Stimulated activated effector memory CD8-positive, alpha-beta T cell treated with anti-CD3 and anti-CD28 coated beads, Interleukin-12 subunit alpha, Interleukin-12 subunit beta, amount 100 ng/mL, for 72 hours (primary cell): Measurements from ENCODE around the gene THSD4.

ENCODE experiments used
- ATAC-seq: fragments of 150-1000 bp; cut with Tn5 transposase; 2 replicates; pipeline ENCODE4 v1.10.0; 2021
- DNase-seq, 2 donors: peaks; one replicate each; pipeline ENCODE4 v3.0.0; 2021 to 2022; ENCODE audit warnings: low spot score in 2 of 2
- H3K27ac Mint-ChIP-seq: one replicate; pipeline ENCODE4 v1.8.0; 2022; ENCODE audit warnings: mild to moderate bottlenecking, mixed read lengths
- H3K36me3 Mint-ChIP-seq: one replicate; pipeline ENCODE4 v1.8.0; 2022; ENCODE audit warnings: mild to moderate bottlenecking, mixed read lengths
- H3K4me1 Mint-ChIP-seq: one replicate; pipeline ENCODE4 v1.8.0; 2022; ENCODE audit warnings: mixed read lengths
- H3K4me3 Mint-ChIP-seq: one replicate; pipeline ENCODE4 v1.8.0; 2022; ENCODE audit warnings: mild to moderate bottlenecking, mixed read lengths
- H3K9me3 Mint-ChIP-seq: one replicate; pipeline ENCODE4 v1.8.0; 2022; ENCODE audit warnings: mixed read lengths

THSD4 gene

GRCh38 chr15:71549697-71550096, 434.4 kb downstream of the THSD4 start:
- no peak overlapping the region for H3K27ac Mint-ChIP-seq
- DNase-seq (no peak), ATAC-seq (no peak)
- no peak overlapping the region for H3K4me3 Mint-ChIP-seq
- H3K4me1 Mint-ChIP-seq = no peaks in the 10 kb centered on the region
- H3K36me3 Mint-ChIP-seq = no peaks in the 10 kb centered on the region
- H3K9me3 Mint-ChIP-seq = no peaks in the 10 kb centered on the region

- Mint-ChIP-seq H3K36me3 (no peaks in the 10 kb centered on the region), H3K4me1 (no peaks in the 10 kb centered on the region), H3K4me3 (no peak overlapping the region), H3K27ac (no peak overlapping the region), H3K9me3 (no peaks in the 10 kb centered on the region)
- DNase-seq = no peak
- no peak for ATAC-seq
Observed at GRCh38 chr15:71551566-71551965, 436.3 kb downstream of the THSD4 start.

GRCh38 chr15:71559098-71559497, 443.8 kb downstream of the THSD4 start:
- no peak for DNase-seq
- H3K27ac Mint-ChIP-seq = no peak overlapping the region
- no peaks in the 10 kb centered on the region for H3K4me1 Mint-ChIP-seq
- no peak overlapping the region for H3K4me3 Mint-ChIP-seq
- no peaks in the 10 kb centered on the region for H3K36me3 Mint-ChIP-seq
- no peak for ATAC-seq
- H3K9me3 Mint-ChIP-seq = peaks cover 4% of the 10 kb centered on the region

GRCh38 chr15:71559616-71560015, 444.3 kb downstream of the THSD4 start:
- no peaks in the 10 kb centered on the region for H3K36me3 Mint-ChIP-seq
- H3K27ac Mint-ChIP-seq = no peak overlapping the region
- H3K4me1 Mint-ChIP-seq = no peaks in the 10 kb centered on the region
- DNase-seq = no peak
- peaks cover 4% of the 10 kb centered on the region for H3K9me3 Mint-ChIP-seq
- no peak overlapping the region for H3K4me3 Mint-ChIP-seq
- no peak for ATAC-seq

GRCh38 chr15:71562251-71562650, 447.0 kb downstream of the THSD4 start:
- H3K27ac Mint-ChIP-seq = no peak overlapping the region
- ATAC-seq (no peak), DNase-seq (no peak)
- no peak overlapping the region for H3K4me3 Mint-ChIP-seq
- peaks cover 4% of the 10 kb centered on the region for H3K9me3 Mint-ChIP-seq
- H3K4me1 Mint-ChIP-seq = no peaks in the 10 kb centered on the region
- H3K36me3 Mint-ChIP-seq = no peaks in the 10 kb centered on the region

GRCh38 chr15:71564217-71564616, 448.9 kb downstream of the THSD4 start:
- Mint-ChIP-seq H3K4me1 (no peaks in the 10 kb centered on the region), H3K27ac (no peak overlapping the region), H3K4me3 (no peak overlapping the region), H3K36me3 (no peaks in the 10 kb centered on the region), H3K9me3 (no peaks in the 10 kb centered on the region)
- ATAC-seq = no peak
- no peak for DNase-seq

- DNase-seq = no peak
- no peak overlapping the region for H3K4me3 Mint-ChIP-seq
- no peak for ATAC-seq
- H3K9me3 Mint-ChIP-seq = no peaks in the 10 kb centered on the region
- H3K27ac Mint-ChIP-seq = no peak overlapping the region
- no peaks in the 10 kb centered on the region for H3K4me1 Mint-ChIP-seq
- no peaks in the 10 kb centered on the region for H3K36me3 Mint-ChIP-seq
Observed at GRCh38 chr15:71565006-71565405, 449.7 kb downstream of the THSD4 start.

GRCh38 chr15:71565631-71566160, 450.4 kb downstream of the THSD4 start:
- ATAC-seq = no peak
- no peak overlapping the region for H3K27ac Mint-ChIP-seq
- no peak for DNase-seq
- no peaks in the 10 kb centered on the region for H3K4me1 Mint-ChIP-seq
- no peaks in the 10 kb centered on the region for H3K9me3 Mint-ChIP-seq
- H3K36me3 Mint-ChIP-seq = no peaks in the 10 kb centered on the region
- no peak overlapping the region for H3K4me3 Mint-ChIP-seq

- DNase-seq (no peak), ATAC-seq (no peak)
- Mint-ChIP-seq H3K9me3 (no peaks in the 10 kb centered on the region), H3K4me3 (no peak overlapping the region), H3K27ac (no peak overlapping the region), H3K36me3 (no peaks in the 10 kb centered on the region), H3K4me1 (no peaks in the 10 kb centered on the region)
Observed at GRCh38 chr15:71566226-71566625, 451.0 kb downstream of the THSD4 start.

- Mint-ChIP-seq H3K4me1 (no peaks in the 10 kb centered on the region), H3K9me3 (no peaks in the 10 kb centered on the region), H3K27ac (no peak overlapping the region), H3K4me3 (no peak overlapping the region), H3K36me3 (no peaks in the 10 kb centered on the region)
- ATAC-seq (no peak), DNase-seq (no peak)
Observed at GRCh38 chr15:71567173-71567572, 451.9 kb downstream of the THSD4 start.

GRCh38 chr15:71568227-71568626, 453.0 kb downstream of the THSD4 start:
- ATAC-seq = no peak
- no peak for DNase-seq
- no peaks in the 10 kb centered on the region for H3K36me3 Mint-ChIP-seq
- H3K4me3 Mint-ChIP-seq = no peak overlapping the region
- no peaks in the 10 kb centered on the region for H3K9me3 Mint-ChIP-seq
- H3K27ac Mint-ChIP-seq = no peak overlapping the region
- H3K4me1 Mint-ChIP-seq = no peaks in the 10 kb centered on the region

- Mint-ChIP-seq H3K36me3 (no peaks in the 10 kb centered on the region), H3K4me1 (no peaks in the 10 kb centered on the region), H3K27ac (no peak overlapping the region), H3K4me3 (no peak overlapping the region), H3K9me3 (no peaks in the 10 kb centered on the region)
- ATAC-seq (no peak), DNase-seq (no peak)
Observed at GRCh38 chr15:71570736-71571135, 455.5 kb downstream of the THSD4 start.

- H3K9me3 Mint-ChIP-seq = no peaks in the 10 kb centered on the region
- H3K4me1 Mint-ChIP-seq = no peaks in the 10 kb centered on the region
- DNase-seq (no peak), ATAC-seq (no peak)
- H3K4me3 Mint-ChIP-seq = no peak overlapping the region
- no peak overlapping the region for H3K27ac Mint-ChIP-seq
- no peaks in the 10 kb centered on the region for H3K36me3 Mint-ChIP-seq
Observed at GRCh38 chr15:71571641-71572040, 456.4 kb downstream of the THSD4 start.

GRCh38 chr15:71572452-71573053, 457.3 kb downstream of the THSD4 start:
- H3K36me3 Mint-ChIP-seq = no peaks in the 10 kb centered on the region
- no peak overlapping the region for H3K27ac Mint-ChIP-seq
- no peak for ATAC-seq
- DNase-seq = no peak
- H3K4me3 Mint-ChIP-seq = no peak overlapping the region
- no peaks in the 10 kb centered on the region for H3K4me1 Mint-ChIP-seq
- H3K9me3 Mint-ChIP-seq = no peaks in the 10 kb centered on the region

GRCh38 chr15:71573599-71573998, 458.3 kb downstream of the THSD4 start:
- H3K27ac Mint-ChIP-seq = no peak overlapping the region
- H3K4me1 Mint-ChIP-seq = no peaks in the 10 kb centered on the region
- ATAC-seq = no peak

GRCh38 chr15:71575474-71576045, 460.3 kb downstream of the THSD4 start:
- DNase-seq (no peak), ATAC-seq (no peak)
- no peaks in the 10 kb centered on the region for H3K36me3 Mint-ChIP-seq
- H3K4me3 Mint-ChIP-seq = no peak overlapping the region
- H3K27ac Mint-ChIP-seq = no peak overlapping the region
- H3K4me1 Mint-ChIP-seq = no peaks in the 10 kb centered on the region
- H3K9me3 Mint-ChIP-seq = no peaks in the 10 kb centered on the region

More at GRCh38 chr15:71573599-71573998, 458.3 kb downstream of the THSD4 start:
- DNase-seq = no peak
- Mint-ChIP-seq H3K4me3 (no peak overlapping the region), H3K9me3 (no peaks in the 10 kb centered on the region), H3K36me3 (no peaks in the 10 kb centered on the region)
